H9 (cell line): ENCODE measurements around the gene CLOCK. TPM values are rescaled to one million over a fixed set of nuclear protein-coding genes. Genes with fewer than 3 reads are reported as not detected.

Experiments used
- DNase-seq: peaks from one replicate; pipeline ENCODE4 v3.0.0-alpha.2; 2017
- H2AFZ ChIP-seq: one replicate; pipeline ENCODE4 v1.6.1; 2013; ENCODE audit warnings: mild to moderate bottlenecking, low read length, control low read depth, moderate library complexity
- H2AK5ac ChIP-seq: 2 replicates; pipeline ENCODE4 v1.6.1; 2013; ENCODE audit warnings: low read length, control low read depth, mixed read lengths; ENCODE audit not compliant: insufficient read length
- H2BK120ac ChIP-seq: one replicate; pipeline ENCODE4 v1.6.1; 2013; ENCODE audit warnings: low read depth, mild to moderate bottlenecking, low read length, control low read depth, inconsistent platforms; ENCODE audit not compliant: poor library complexity, severe bottlenecking
- H2BK12ac ChIP-seq: 2 replicates; pipeline ENCODE4 v1.6.1; 2013; ENCODE audit warnings: low read length, control low read depth, mixed read lengths, low read depth; ENCODE audit not compliant: insufficient read length
- H2BK15ac ChIP-seq: 2 replicates; pipeline ENCODE4 v1.6.1; 2013; ENCODE audit warnings: low read depth, low read length, control low read depth
- H2BK20ac ChIP-seq: one replicate; pipeline ENCODE4 v1.6.1; 2013; ENCODE audit warnings: low read depth, mild to moderate bottlenecking, low read length, control low read depth, inconsistent platforms; ENCODE audit not compliant: poor library complexity, severe bottlenecking
- H2BK5ac ChIP-seq: 2 replicates; pipeline ENCODE4 v1.6.1; 2013; ENCODE audit warnings: low read length, control low read depth, mixed read lengths; ENCODE audit not compliant: insufficient read length
- H3K14ac ChIP-seq: 2 replicates; pipeline ENCODE4 v1.6.1; 2013; ENCODE audit warnings: low read length, control low read depth; ENCODE audit not compliant: insufficient read depth
- H3K18ac ChIP-seq: 2 replicates; pipeline ENCODE4 v1.6.1; 2013; ENCODE audit warnings: low read depth, mild to moderate bottlenecking, mixed read lengths, low read length, control low read depth; ENCODE audit not compliant: insufficient read length
- H3K23ac ChIP-seq: 2 replicates; pipeline ENCODE4 v1.6.1; 2013; ENCODE audit warnings: low read length, control low read depth, mixed read lengths, low read depth; ENCODE audit not compliant: insufficient read length
- H3K23me2 ChIP-seq: 2 replicates; pipeline ENCODE4 v1.6.1; 2013; ENCODE audit warnings: low read depth, mild to moderate bottlenecking, mixed read lengths, low read length, control low read depth; ENCODE audit not compliant: insufficient read length, poor library complexity, severe bottlenecking
- H3K27ac ChIP-seq: 2 replicates; pipeline ENCODE4 v1.5.1; 2013; ENCODE audit warnings: low read length, control low read depth, mixed read lengths, low read depth; ENCODE audit not compliant: insufficient read length
- H3K27me3 ChIP-seq: 2 replicates; pipeline ENCODE4 v1.6.1; 2013; ENCODE audit warnings: low read length, control low read depth, inconsistent platforms; ENCODE audit not compliant: insufficient read depth
- H3K4ac ChIP-seq: 2 replicates; pipeline ENCODE4 v1.6.1; 2013; ENCODE audit warnings: low read depth, mild to moderate bottlenecking, control low read depth, inconsistent platforms, low read length, moderate library complexity
- H3K4me1 ChIP-seq: 2 replicates; pipeline ENCODE4 v1.6.1; 2013; ENCODE audit warnings: low read length, control low read depth, inconsistent platforms; ENCODE audit not compliant: insufficient read depth
- H3K4me2 ChIP-seq: 2 replicates; pipeline ENCODE4 v1.6.1; 2013; ENCODE audit warnings: low read length, control low read depth, mixed read lengths; ENCODE audit not compliant: insufficient read length, insufficient read depth
- H3K56ac ChIP-seq: 2 replicates; pipeline ENCODE4 v1.6.1; 2013; ENCODE audit warnings: low read depth, mild to moderate bottlenecking, mixed read lengths, low read length, control low read depth; ENCODE audit not compliant: insufficient read length
- H3K79me1 ChIP-seq: 2 replicates; pipeline ENCODE4 v1.6.1; 2013; ENCODE audit warnings: low read depth, mild to moderate bottlenecking, moderate library complexity, low read length, control low read depth, inconsistent platforms; ENCODE audit not compliant: insufficient read depth, poor library complexity, severe bottlenecking
- H3K79me2 ChIP-seq: 2 replicates; pipeline ENCODE4 v1.6.1; 2013; ENCODE audit warnings: low read length, control low read depth, inconsistent platforms; ENCODE audit not compliant: insufficient read depth
- H3K9ac ChIP-seq: 2 replicates; pipeline ENCODE4 v1.6.1; 2013; ENCODE audit warnings: low read length, control low read depth, mixed read lengths; ENCODE audit not compliant: insufficient read length; ENCODE audit errors: extremely low read depth
- H3K9me3 ChIP-seq: one replicate; pipeline ENCODE4 v1.6.1; 2013; ENCODE audit warnings: low read depth, low read length, inconsistent platforms; ENCODE audit not compliant: control insufficient read depth
- H3T11ph ChIP-seq: one replicate; pipeline ENCODE4 v1.6.1; 2013; ENCODE audit warnings: mild to moderate bottlenecking, low read length, control low read depth, inconsistent platforms
- H4K20me1 ChIP-seq: one replicate; pipeline ENCODE4 v1.6.1; 2013; ENCODE audit not compliant: control insufficient read depth, insufficient read length, insufficient read depth
- H4K5ac ChIP-seq: 2 replicates; pipeline ENCODE4 v1.6.1; 2013; ENCODE audit warnings: low read depth, mild to moderate bottlenecking, mixed read lengths, low read length, control low read depth; ENCODE audit not compliant: insufficient read length
- H4K8ac ChIP-seq: replicated peaks from 2 replicates; pipeline ENCODE4 v1.6.1; 2013; ENCODE audit warnings: low read length, control low read depth, mixed read lengths, low read depth; ENCODE audit not compliant: insufficient read length
- H4K91ac ChIP-seq: 2 replicates; pipeline ENCODE4 v1.6.1; 2013; ENCODE audit warnings: low read depth, mild to moderate bottlenecking, moderate library complexity, mixed read lengths, low read length, control low read depth; ENCODE audit not compliant: insufficient read length
- H3K27ac Mint-ChIP-seq, 3 experiments: 2 replicates in 2 of 3; 3 replicates in 1 of 3; pipeline ENCODE4 v1.8.0; 2020 to 2021; ENCODE audit warnings: mixed read lengths in 3 of 3, mild to moderate bottlenecking in 1 of 3, moderate library complexity in 1 of 3
- H3K27me3 Mint-ChIP-seq: 2 replicates; pipeline ENCODE4 v1.8.0; 2021; ENCODE audit warnings: low read depth, mild to moderate bottlenecking, moderate library complexity, mixed read lengths
- H3K36me3 Mint-ChIP-seq, 3 experiments: 2 replicates in 2 of 3; 3 replicates in 1 of 3; pipeline ENCODE4 v1.8.0; 2020 to 2021; ENCODE audit warnings: low read depth in 3 of 3, mixed read lengths in 3 of 3; ENCODE audit not compliant: insufficient read depth in 1 of 3
- H3K4me1 Mint-ChIP-seq, 2 experiments: 2 replicates each; pipeline ENCODE4 v1.8.0; 2020; ENCODE audit warnings: mixed read lengths in 2 of 2
- H3K4me3 Mint-ChIP-seq, 2 experiments: 2 replicates in 1 of 2; 3 replicates in 1 of 2; pipeline ENCODE4 v1.8.0; 2020 to 2021; ENCODE audit warnings: mild to moderate bottlenecking in 2 of 2, mixed read lengths in 2 of 2, moderate library complexity in 1 of 2
- H3K9me3 Mint-ChIP-seq, 2 experiments: 2 replicates in 1 of 2; 3 replicates in 1 of 2; pipeline ENCODE4 v1.8.0; 2020; ENCODE audit warnings: mild to moderate bottlenecking in 2 of 2, mixed read lengths in 2 of 2, moderate library complexity in 1 of 2
- WGBS: extraction: QIAGEN DNeasy Blood & Tissue Kit; methylation state at CpG from one replicate; pipeline ENCODE4 v1.1.7; 2013; ENCODE audit warnings: missing lambda C conversion rate, low lambda C conversion rate, mixed read lengths; ENCODE audit not compliant: insufficient read length; ENCODE audit errors: extremely low coverage; 5-methylcytosine and 5-hydroxymethylcytosine counted together
- total RNA-seq: library from RNA; stranded (reverse); gene quantifications from 2 replicates; pipeline ENCODE4 v1.2.1, GENCODE V29; 2021
- TF ChIP-seq, protein P1 (sequence below): fragments of 200-600 bp; sonication (generic); conservative IDR thresholded peaks from 3 replicates; pipeline ENCODE4 v1.8.0; 2021; ENCODE audit warnings: antibody characterized with exemption, mild to moderate bottlenecking

The CLOCK gene
- total RNA-seq, 1 experiment from 2014 or later: 16.2 TPM

DNA sequence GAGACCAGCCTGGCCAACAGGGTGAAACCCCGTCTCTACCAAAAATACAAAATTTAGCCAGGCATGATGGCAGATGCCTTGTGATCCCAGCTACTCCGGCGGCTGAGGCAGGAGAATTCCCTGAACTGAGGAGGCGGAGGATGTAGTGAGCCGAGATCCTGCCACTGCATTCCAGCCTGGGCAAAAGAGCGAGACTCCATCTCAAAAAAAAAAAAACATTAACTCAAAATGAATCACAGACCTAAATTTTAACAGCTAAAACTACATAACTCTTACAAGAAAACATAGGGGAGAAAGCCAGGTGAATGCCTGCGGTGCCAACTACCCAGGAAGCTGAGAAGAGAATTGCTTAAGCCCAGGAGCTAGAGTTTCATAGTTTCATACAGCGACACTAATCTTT, 96.1 kb downstream of the CLOCK start:
- TF ChIP-seq, protein P1, sequence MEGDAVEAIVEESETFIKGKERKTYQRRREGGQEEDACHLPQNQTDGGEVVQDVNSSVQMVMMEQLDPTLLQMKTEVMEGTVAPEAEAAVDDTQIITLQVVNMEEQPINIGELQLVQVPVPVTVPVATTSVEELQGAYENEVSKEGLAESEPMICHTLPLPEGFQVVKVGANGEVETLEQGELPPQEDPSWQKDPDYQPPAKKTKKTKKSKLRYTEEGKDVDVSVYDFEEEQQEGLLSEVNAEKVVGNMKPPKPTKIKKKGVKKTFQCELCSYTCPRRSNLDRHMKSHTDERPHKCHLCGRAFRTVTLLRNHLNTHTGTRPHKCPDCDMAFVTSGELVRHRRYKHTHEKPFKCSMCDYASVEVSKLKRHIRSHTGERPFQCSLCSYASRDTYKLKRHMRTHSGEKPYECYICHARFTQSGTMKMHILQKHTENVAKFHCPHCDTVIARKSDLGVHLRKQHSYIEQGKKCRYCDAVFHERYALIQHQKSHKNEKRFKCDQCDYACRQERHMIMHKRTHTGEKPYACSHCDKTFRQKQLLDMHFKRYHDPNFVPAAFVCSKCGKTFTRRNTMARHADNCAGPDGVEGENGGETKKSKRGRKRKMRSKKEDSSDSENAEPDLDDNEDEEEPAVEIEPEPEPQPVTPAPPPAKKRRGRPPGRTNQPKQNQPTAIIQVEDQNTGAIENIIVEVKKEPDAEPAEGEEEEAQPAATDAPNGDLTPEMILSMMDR: no peak
- Histone ChIP-seq H2BK120ac (no peak overlapping the region), H2AK5ac (no peak overlapping the region), H2BK5ac (no peak overlapping the region), H3K79me2 (no peaks in the 10 kb centered on the region), H4K20me1 (no peaks in the 10 kb centered on the region), H3K27me3 (no peaks in the 10 kb centered on the region), H3K4ac (no peak overlapping the region), H2BK15ac (no peak overlapping the region), H3K9ac (no peak overlapping the region), H2AFZ (no peak overlapping the region), H2BK20ac (no peak overlapping the region), H3K4me2 (no peak overlapping the region), H3T11ph (no peak overlapping the region), H4K91ac (no peak overlapping the region), H4K5ac (no peak overlapping the region), H3K4me1 (no peaks in the 10 kb centered on the region), H3K18ac (no peak overlapping the region), H2BK12ac (no peak overlapping the region), H3K56ac (no peak overlapping the region), H3K9me3 (no peaks in the 10 kb centered on the region), H3K23me2 (no peaks in the 10 kb centered on the region), H3K23ac (no peak overlapping the region), H3K79me1 (no peaks in the 10 kb centered on the region), H4K8ac (no peak overlapping the region), H3K14ac (no peak overlapping the region), H3K27ac (no peak overlapping the region)
- Mint-ChIP-seq H3K27me3 (no peaks in the 10 kb centered on the region), H3K36me3 (peaks cover 6 to 46% (median 42%) of the 10 kb centered on the region in 3 experiments; a peak in 6 of 7 replicates), H3K4me3 (no peak overlapping the region), H3K9me3 (no peaks in the 10 kb centered on the region), H3K4me1 (no peaks in the 10 kb centered on the region), H3K27ac (no peak overlapping the region)
- WGBS: no CpG with 5 or more reads among the region's 8 CpGs
- DNase-seq: no peak
